Liver (tissue), 3 donors: ENCODE measurements around the gene SETD7.

Experiments
- GABPA ChIP-seq, 2 donors: IDR thresholded peaks in 1 of 2; conservative IDR thresholded peaks in 1 of 2; 2 replicates each; pipeline ENCODE4 v1.6.1; 2016; ENCODE audit warnings: antibody characterized with exemption in 2 of 2, mild to moderate bottlenecking in 1 of 2, moderate library complexity in 1 of 2
- HNF4A ChIP-seq, 2 donors: conservative IDR thresholded peaks; 2 replicates each; pipeline ENCODE4 v1.6.1; 2016; ENCODE audit warnings: antibody characterized with exemption in 2 of 2, mild to moderate bottlenecking in 2 of 2
- JUND ChIP-seq, 2 donors: IDR thresholded peaks; 2 replicates each; pipeline ENCODE4 v1.6.1; 2016; ENCODE audit warnings: antibody characterized with exemption in 2 of 2
- NR2F2 ChIP-seq: IDR thresholded peaks from 2 replicates; pipeline ENCODE4 v1.6.1; 2016; ENCODE audit warnings: antibody characterized with exemption
- RAD21 ChIP-seq, 2 donors: IDR thresholded peaks; 2 replicates each; pipeline ENCODE4 v1.6.1; 2016; ENCODE audit warnings: antibody characterized with exemption in 2 of 2, mild to moderate bottlenecking in 2 of 2
- RXRA ChIP-seq, 2 donors: IDR thresholded peaks; 2 replicates each; pipeline ENCODE4 v1.6.1; 2017 to 2018; ENCODE audit warnings: antibody characterized with exemption in 2 of 2, mild to moderate bottlenecking in 1 of 2
- SP1 ChIP-seq: IDR thresholded peaks from 2 replicates; pipeline ENCODE4 v1.6.1; 2018; ENCODE audit warnings: antibody characterized with exemption, mild to moderate bottlenecking
- TAF1 ChIP-seq: conservative IDR thresholded peaks from 2 replicates; pipeline ENCODE4 v1.6.1; 2016; ENCODE audit warnings: antibody characterized with exemption, mild to moderate bottlenecking
- YY1 ChIP-seq: IDR thresholded peaks from 2 replicates; pipeline ENCODE4 v1.6.1; 2016; ENCODE audit warnings: antibody characterized with exemption, mild to moderate bottlenecking
- ZBTB33 ChIP-seq: IDR thresholded peaks from 2 replicates; pipeline ENCODE4 v1.6.1; 2016; ENCODE audit warnings: antibody characterized with exemption
- TF ChIP-seq, protein P1 (sequence below): fragments of 150-350 bp; IDR thresholded peaks from 2 replicates; pipeline ENCODE4 v1.5.1; 2017; ENCODE audit warnings: improper control_type of control experiment, low read depth, low read length; ENCODE audit not compliant: missing input control
- donor health status: healthy.
- donor health status: healthy.

DNA sequence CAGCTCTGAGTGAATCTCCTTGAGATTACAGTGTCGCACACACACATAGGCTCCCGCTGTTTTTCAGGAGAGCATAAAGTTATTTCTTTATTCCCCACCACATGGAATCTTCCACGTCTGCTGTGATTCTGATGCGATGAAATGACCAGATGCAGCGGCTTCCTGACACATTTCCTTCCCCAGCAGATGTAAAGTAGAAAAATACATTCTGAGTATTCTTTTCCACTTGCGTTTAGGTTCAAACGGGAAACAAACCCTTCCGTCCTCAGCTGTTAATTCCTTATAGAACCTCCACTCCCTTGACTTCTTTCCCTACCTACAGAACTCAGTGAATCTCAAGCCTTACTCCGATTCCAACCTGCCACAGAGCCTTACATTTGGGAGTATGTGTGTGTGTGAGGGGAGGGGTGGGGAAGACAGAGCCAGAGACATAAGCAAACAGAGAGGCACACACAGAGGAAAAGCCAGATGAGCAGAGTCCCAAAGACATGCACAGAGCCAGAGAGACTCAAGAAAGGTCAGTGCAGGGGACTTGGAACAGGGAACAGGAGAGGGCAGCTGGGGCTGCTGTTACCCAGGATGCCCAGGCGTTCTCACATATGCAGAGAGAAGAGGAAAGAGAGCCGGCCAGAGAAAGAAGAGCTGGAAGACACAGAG, 47.3 kb downstream of the SETD7 start:
- TF ChIP-seq, protein P1, sequence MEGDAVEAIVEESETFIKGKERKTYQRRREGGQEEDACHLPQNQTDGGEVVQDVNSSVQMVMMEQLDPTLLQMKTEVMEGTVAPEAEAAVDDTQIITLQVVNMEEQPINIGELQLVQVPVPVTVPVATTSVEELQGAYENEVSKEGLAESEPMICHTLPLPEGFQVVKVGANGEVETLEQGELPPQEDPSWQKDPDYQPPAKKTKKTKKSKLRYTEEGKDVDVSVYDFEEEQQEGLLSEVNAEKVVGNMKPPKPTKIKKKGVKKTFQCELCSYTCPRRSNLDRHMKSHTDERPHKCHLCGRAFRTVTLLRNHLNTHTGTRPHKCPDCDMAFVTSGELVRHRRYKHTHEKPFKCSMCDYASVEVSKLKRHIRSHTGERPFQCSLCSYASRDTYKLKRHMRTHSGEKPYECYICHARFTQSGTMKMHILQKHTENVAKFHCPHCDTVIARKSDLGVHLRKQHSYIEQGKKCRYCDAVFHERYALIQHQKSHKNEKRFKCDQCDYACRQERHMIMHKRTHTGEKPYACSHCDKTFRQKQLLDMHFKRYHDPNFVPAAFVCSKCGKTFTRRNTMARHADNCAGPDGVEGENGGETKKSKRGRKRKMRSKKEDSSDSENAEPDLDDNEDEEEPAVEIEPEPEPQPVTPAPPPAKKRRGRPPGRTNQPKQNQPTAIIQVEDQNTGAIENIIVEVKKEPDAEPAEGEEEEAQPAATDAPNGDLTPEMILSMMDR = no peak
- TF ChIP-seq SP1 = no peak
- no peak for TF ChIP-seq GABPA (IDR thresholded peaks at IDR 0.05 in 1 of 2, conservative IDR thresholded peaks at IDR 0.05 in 1 of 2)
- TF ChIP-seq YY1 = no peak
- TF ChIP-seq TAF1 = no peak
- no peak for TF ChIP-seq ZBTB33
- no peak for TF ChIP-seq NR2F2
- no peak for TF ChIP-seq JUND (IDR thresholded peaks at IDR 0.05)
- no peak for TF ChIP-seq HNF4A (conservative IDR thresholded peaks at IDR 0.05)
- no peak for TF ChIP-seq RAD21 (IDR thresholded peaks at IDR 0.05)
- no peak for TF ChIP-seq RXRA (IDR thresholded peaks at IDR 0.05)
